Panc1 (cell line): ENCODE results near the gene DHH. TPM values are rescaled to one million over a fixed set of nuclear protein-coding genes. Genes with fewer than 3 reads are reported as not detected.

Source experiments
- ATAC-seq: fragments of 200-7000 bp; cut with Tn5 transposase; 2 replicates; pipeline ENCODE4 v1.9.1; 2020; ENCODE audit warnings: mild to moderate bottlenecking, moderate library complexity
- BruUV-seq: library from RNA; stranded (reverse); fragments of 400-500 nt; replicated peaks from 2 replicates; lab custom pipeline; 2021; lab: Mats Ljungman, UMichigan
- CTCF ChIA-PET: fragments of 300-600 bp; sonication (Branson Sonifier 250); formaldehyde crosslinking; loops from one replicate; lab custom pipeline; 2022; ENCODE audit warnings: antibody characterized with exemption; lab: Charles Lee
- POLR2A ChIA-PET: fragments of 300-600 bp; sonication (Branson Sonifier 250); formaldehyde crosslinking; loops from one replicate; lab custom pipeline; 2022; ENCODE audit warnings: antibody characterized with exemption; lab: Charles Lee
- DNase-seq: peaks from one replicate; pipeline ENCODE4 v3.0.0-alpha.2; 2010; ENCODE audit warnings: low read depth, low spot score
- H3K27ac ChIP-seq: 2 replicates; pipeline ENCODE4 v1.5.1; 2011; ENCODE audit warnings: mild to moderate bottlenecking, low read length, inconsistent platforms
- H3K27me3 ChIP-seq: fragments of 200-500 bp; sonication (Bioruptor generic); 2 replicates; pipeline ENCODE4 v1.6.0; 2014; ENCODE audit warnings: low read length, inconsistent platforms; ENCODE audit not compliant: control insufficient read depth, insufficient read depth
- H3K36me3 ChIP-seq: fragments of 200-500 bp; sonication (Bioruptor generic); 2 replicates; pipeline ENCODE4 v1.5.1; 2014; ENCODE audit warnings: inconsistent platforms, mild to moderate bottlenecking, low read length, moderate library complexity; ENCODE audit not compliant: control insufficient read depth, insufficient read depth
- H3K4me1 ChIP-seq: 2 replicates; pipeline ENCODE4 v1.5.1; 2011; ENCODE audit warnings: inconsistent platforms, mild to moderate bottlenecking, low read length, moderate library complexity; ENCODE audit not compliant: control insufficient read depth, insufficient read depth
- H3K4me3 ChIP-seq, 2 experiments: 2 replicates each; pipeline ENCODE4 v1.5.1; 2011 to 2012; ENCODE audit warnings: low read depth in 2 of 2, low read length in 2 of 2, mild to moderate bottlenecking in 2 of 2, inconsistent platforms in 1 of 2, moderate library complexity in 1 of 2
- H3K9me3 ChIP-seq: fragments of 200-500 bp; sonication (Bioruptor generic); 2 replicates; pipeline ENCODE4 v1.5.1; 2014; ENCODE audit warnings: low read depth, mild to moderate bottlenecking, inconsistent platforms, low read length, moderate library complexity; ENCODE audit not compliant: control insufficient read depth, insufficient read depth
- CTCF ChIP-seq: fragments of 450-650 bp; IDR thresholded peaks from 2 replicates; pipeline ENCODE4 v1.5.1; 2017; ENCODE audit warnings: mild to moderate bottlenecking
- POLR2AphosphoS5 ChIP-seq: IDR thresholded peaks from 2 replicates; pipeline ENCODE4 v1.6.1; 2012; ENCODE audit warnings: mild to moderate bottlenecking, low read depth, low read length, moderate library complexity
- REST ChIP-seq, 2 experiments: IDR thresholded peaks; 2 replicates each; pipeline ENCODE4 v1.6.1; 2011 to 2012; ENCODE audit warnings: low read depth in 2 of 2, control low read depth in 1 of 2, low read length in 1 of 2, mild to moderate bottlenecking in 1 of 2, moderate library complexity in 1 of 2; ENCODE audit not compliant: insufficient read depth in 1 of 2
- SIN3A ChIP-seq: IDR thresholded peaks from 2 replicates; pipeline ENCODE4 v1.6.1; 2012; ENCODE audit warnings: low read depth, mild to moderate bottlenecking, low read length, moderate library complexity, borderline replicate concordance; ENCODE audit not compliant: insufficient read depth
- TCF7L2 ChIP-seq: IDR thresholded peaks from 2 replicates; pipeline ENCODE4 v1.6.1; 2011; ENCODE audit warnings: mild to moderate bottlenecking, low read depth, low read length, inconsistent platforms
- in situ Hi-C: cut with HindIII; loops from 2 replicates; pipeline ENCODE4 v1.10.0; 2016; ENCODE audit warnings: low sequenced_read_pairs, low pct_unique_long_range_greater_than_20kb
- intact Hi-C: fragments of 100-400 bp; cut with micrococcal nuclease; formaldehyde crosslinking; loops from one replicate; pipeline ENCODE4 v1.10.0; 2022; ENCODE audit not compliant: unreplicated experiment
- total RNA-seq: library from RNA; stranded (reverse); gene quantifications from one replicate; pipeline ENCODE4 v1.2.1, GENCODE V29; 2021; ENCODE audit not compliant: unreplicated experiment

DHH gene
- total RNA-seq, 1 experiment from 2014 or later, result 1.9 TPM

GRCh38 chr12:49088932-49089330, 5.7 kb downstream of the DHH start:
- no TSS peak for BruUV-seq
- no peak overlapping the region for H3K27ac ChIP-seq
- H3K4me3 ChIP-seq, result peak overlapping the region in 1 of 2 experiments; percentile 37; a peak in 2 of 4 replicates

More at GRCh38 chr12:49088932-49089330, 5.7 kb downstream of the DHH start:
- in situ Hi-C loops (no loop called here), intact Hi-C loops (no loop called here)
- no peaks in the 10 kb centered on the region for H3K9me3 ChIP-seq
- ChIA-PET CTCF (interaction anchor here (0.5 to 3.6 kb wide), 8 partner anchors 9 to 168 kb away, joined by 3 to 47 read pairs (median 5); no protein-coding TSS in a partner anchor), POLR2A (interaction anchor here (0.5 to 0.6 kb wide), 2 partner anchors 92 to 536 kb away, joined by 4 to 5 read pairs; no protein-coding TSS in a partner anchor)
- TF ChIP-seq TCF7L2 (no peak), REST (IDR thresholded peaks at IDR 0.05; ENCODE audit: insufficient read depth in 1 of 2, low read depth in 2 of 2, low read length in 1 of 2) (no peak), POLR2AphosphoS5 (no peak), CTCF (no peak), SIN3A (no peak)
- H3K36me3 ChIP-seq, result no peaks in the 10 kb centered on the region
- peaks cover 33% of the 10 kb centered on the region for H3K4me1 ChIP-seq
- no peaks in the 10 kb centered on the region for H3K27me3 ChIP-seq
- ATAC-seq, result no peak
- DNase-seq, result no peak
